GM12801 (cell line): ENCODE data around the gene MLLT1.

Source experiments
- TF ChIP-seq, protein P1 (sequence below): IDR thresholded peaks from one replicate; pipeline ENCODE4 v1.5.1; 2011; ENCODE audit warnings: control low read depth; ENCODE audit not compliant: insufficient read length; ENCODE audit errors: extremely low read depth

Gene MLLT1

GRCh38 chr19:6185835-6186834 lies 93.6 kb downstream of the MLLT1 start:
- TF ChIP-seq, protein P1, sequence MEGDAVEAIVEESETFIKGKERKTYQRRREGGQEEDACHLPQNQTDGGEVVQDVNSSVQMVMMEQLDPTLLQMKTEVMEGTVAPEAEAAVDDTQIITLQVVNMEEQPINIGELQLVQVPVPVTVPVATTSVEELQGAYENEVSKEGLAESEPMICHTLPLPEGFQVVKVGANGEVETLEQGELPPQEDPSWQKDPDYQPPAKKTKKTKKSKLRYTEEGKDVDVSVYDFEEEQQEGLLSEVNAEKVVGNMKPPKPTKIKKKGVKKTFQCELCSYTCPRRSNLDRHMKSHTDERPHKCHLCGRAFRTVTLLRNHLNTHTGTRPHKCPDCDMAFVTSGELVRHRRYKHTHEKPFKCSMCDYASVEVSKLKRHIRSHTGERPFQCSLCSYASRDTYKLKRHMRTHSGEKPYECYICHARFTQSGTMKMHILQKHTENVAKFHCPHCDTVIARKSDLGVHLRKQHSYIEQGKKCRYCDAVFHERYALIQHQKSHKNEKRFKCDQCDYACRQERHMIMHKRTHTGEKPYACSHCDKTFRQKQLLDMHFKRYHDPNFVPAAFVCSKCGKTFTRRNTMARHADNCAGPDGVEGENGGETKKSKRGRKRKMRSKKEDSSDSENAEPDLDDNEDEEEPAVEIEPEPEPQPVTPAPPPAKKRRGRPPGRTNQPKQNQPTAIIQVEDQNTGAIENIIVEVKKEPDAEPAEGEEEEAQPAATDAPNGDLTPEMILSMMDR = no peak

DNA sequence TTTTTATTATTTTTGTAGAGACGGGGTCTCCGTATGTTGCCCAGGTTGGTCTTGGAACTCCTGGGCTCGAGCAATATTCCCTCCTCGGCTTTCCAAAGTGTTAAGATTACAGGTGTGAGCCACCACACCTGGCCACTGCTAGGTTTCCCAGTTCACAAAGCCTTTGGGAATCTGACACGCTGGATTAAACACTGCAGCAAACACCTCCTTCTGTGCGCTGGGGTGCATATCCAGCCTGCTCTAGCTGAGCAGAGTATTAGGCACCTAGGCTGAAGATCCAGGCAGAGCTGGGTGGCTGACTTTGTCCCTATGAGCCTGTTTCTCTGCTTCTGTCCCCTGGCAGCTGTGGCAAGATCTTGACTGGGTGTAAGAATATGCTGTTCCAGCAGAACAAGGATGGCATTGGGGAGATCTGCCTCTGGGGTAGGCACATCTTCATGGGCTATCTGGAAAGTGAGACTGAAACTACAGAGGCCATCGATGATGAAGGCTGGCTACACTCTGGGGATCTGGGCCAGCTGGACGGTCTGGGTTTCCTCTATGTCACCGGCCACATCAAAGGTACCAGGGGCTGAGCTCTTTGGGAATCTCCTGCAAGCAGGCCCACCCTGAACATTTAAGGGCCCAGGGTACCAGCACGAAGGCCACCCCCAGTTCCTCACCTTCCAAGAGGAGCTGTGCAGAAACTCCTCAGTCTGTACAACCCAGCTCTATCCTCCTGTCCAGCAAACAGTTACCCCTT lies 94.5 kb downstream of the MLLT1 start:
- TF ChIP-seq, protein P1 = no peak

- TF ChIP-seq, protein P1 = no peak
Measured at GRCh38 chr19:6181119-6181518, 98.7 kb downstream of the MLLT1 start.

DNA sequence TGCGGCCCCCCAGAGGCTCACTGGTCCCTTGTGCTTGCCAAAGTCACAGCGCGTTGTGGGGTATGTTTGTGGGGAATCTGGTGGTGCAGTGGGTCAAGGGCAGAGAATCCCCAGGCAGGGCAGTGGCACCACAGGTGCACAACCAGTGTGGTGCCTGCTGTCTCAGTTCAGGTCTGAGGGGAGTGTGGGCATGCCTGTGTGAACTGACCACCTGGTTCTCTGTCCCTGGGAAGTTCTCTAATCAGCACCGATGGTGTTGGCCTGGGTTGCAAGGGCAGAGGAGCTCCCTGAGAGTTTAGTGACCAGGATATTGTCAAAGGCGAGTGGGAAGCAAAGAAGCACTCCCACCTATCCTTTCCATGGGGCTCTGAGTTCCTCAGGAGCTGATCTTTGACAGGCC lies 106.6 kb downstream of the MLLT1 start:
- TF ChIP-seq, protein P1 = no peak

DNA sequence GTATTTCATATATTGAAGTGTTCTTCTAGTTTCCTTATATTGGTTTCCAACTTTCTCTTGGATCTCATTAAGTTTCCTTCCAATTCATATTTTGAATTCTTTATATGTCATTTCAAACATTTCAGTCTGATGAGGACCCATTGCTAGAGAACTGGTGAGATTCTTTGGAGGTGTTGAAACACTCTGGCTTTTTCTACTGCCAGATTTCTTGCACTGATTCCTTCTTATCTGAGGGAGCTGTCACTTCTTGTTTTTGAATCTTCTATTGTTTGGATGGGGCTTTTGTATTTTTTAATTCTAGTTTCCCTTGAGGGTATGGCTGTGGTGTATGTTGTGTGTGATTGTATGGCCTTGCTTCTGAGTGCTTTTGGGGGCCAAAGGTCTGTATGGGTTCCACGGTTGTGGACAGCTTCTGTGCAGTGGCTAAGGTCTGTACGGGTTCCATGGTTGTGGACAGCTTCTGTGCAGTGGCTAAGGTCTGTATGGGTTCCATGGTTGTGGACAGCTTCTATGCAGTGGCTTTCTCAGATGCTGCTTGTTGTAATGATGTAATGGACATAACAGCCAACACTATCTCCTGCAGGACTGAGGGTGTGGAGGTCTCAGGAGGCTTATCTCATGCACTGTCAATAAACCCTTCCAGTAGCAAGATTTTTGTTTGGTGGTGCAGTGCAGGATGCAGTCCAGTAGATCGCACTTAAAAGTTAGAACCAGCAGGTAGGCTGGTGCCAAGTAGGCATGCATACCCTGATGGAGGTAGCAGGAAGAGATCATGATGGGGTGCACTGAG lies 107.5 kb downstream of the MLLT1 start:
- TF ChIP-seq, protein P1 = no peak

- TF ChIP-seq, protein P1 = no peak
Measured at GRCh38 chr19:6167115-6167514, 112.7 kb downstream of the MLLT1 start.
